Esophagus squamous epithelium (tissue), 4 donors: ENCODE measurements around the gene TRANK1.

Source experiments
- CTCF ChIP-seq, 6 experiments: fragments of 450-650 bp in 4 of 6; fragments of 200-600 bp in 2 of 6; sonication (generic) in 2 of 6; IDR thresholded peaks; one replicate each; pipeline ENCODE4 v1.5.1; 2016 to 2019; ENCODE audit warnings: antibody characterized with exemption in 6 of 6, mild to moderate bottlenecking in 4 of 6, moderate library complexity in 4 of 6
- POLR2A ChIP-seq, 4 donors: fragments of 450-650 bp; IDR thresholded peaks; one replicate each; pipeline ENCODE4 v1.6.1; 2017; ENCODE audit warnings: antibody characterized with exemption in 4 of 4, mild to moderate bottlenecking in 4 of 4, moderate library complexity in 3 of 4

DNA sequence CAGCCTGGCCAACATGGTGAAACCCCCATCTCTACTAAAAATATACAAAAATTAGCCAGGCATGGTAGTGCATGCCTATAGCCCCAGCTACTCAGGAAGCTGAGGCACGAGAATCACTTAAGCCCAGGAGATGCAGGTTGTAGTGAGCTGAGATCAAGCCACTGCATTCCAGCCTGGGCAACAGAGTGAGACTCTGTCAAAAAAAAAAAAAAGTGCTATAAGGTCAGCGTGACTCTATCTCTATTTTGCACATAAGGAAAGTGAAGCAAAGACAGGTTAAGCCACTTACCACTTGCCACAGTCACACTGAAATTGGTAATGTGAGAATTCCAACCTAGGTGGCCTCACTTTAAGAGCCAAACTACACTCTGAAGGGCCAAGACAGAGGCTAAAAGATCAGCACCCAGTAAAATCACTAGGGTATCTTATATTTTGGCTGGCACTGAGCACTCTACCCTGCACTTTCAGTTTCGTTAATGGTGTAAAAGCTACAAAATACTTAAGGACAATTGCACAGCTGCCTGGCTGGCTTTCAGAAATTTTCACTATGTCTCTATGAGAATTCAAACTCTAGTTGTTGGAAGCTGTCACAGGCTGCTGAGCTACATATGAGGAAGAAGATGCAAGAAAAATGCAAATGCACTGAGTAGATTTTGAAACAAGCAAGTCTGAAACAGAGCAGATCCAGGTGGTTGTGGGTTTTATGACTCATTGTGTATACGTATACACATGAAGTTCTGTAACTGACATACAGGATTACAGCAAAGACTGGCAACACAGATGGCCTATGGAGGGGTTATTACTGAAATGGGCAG lies 32.7 kb downstream of the TRANK1 start:
- TF ChIP-seq CTCF (IDR thresholded peaks at IDR 0.05) (no peak), POLR2A (IDR thresholded peaks at IDR 0.05) (no peak)
